K562 (cell line): ENCODE data around the gene SAP25. TPM values are rescaled to one million over a fixed set of nuclear protein-coding genes. Genes with fewer than 3 reads are reported as not detected.

Experiments
- BCL6 ChIP-seq: fragments of 250-450 bp; sonication (Bioruptor Pico); IDR thresholded peaks from 2 replicates; pipeline ENCODE4 v1.4.0; 2020
- HSF4 ChIP-seq: fragments of 250-450 bp; sonication (Bioruptor Pico); IDR thresholded peaks from 2 replicates; pipeline ENCODE4 v2.1.2; 2022; ENCODE audit warnings: mild to moderate bottlenecking, moderate library complexity, borderline replicate concordance
- MEF2A ChIP-seq: IDR thresholded peaks from 2 replicates; pipeline ENCODE4 v1.6.1; 2011; ENCODE audit warnings: low read depth, mild to moderate bottlenecking, low read length, moderate library complexity; ENCODE audit not compliant: control insufficient read depth
- PTTG1 ChIP-seq: fragments of 450-650 bp; IDR thresholded peaks from 2 replicates; pipeline ENCODE4 v1.6.1; 2016; ENCODE audit warnings: low read depth, mild to moderate bottlenecking, missing genetic modification characterization, missing compliant biosample characterization
- RAD51 ChIP-seq: fragments of 450-650 bp; IDR thresholded peaks from 2 replicates; pipeline ENCODE4 v1.7.1; 2016; ENCODE audit warnings: low read depth, mild to moderate bottlenecking, borderline replicate concordance
- RBM22 ChIP-seq: fragments of 200-400 bp; formaldehyde crosslinking; IDR thresholded peaks from 2 replicates; pipeline ENCODE4 v1.6.1; 2018; ENCODE audit warnings: low read length, low read depth; ENCODE audit not compliant: poor library complexity, severe bottlenecking
- RBM39 ChIP-seq: fragments of 200-400 bp; formaldehyde crosslinking; optimal IDR thresholded peaks from 2 replicates; pipeline ENCODE3; 2018; ENCODE audit warnings: low read depth, low read length
- SRSF1 ChIP-seq: fragments of 200-400 bp; formaldehyde crosslinking; IDR thresholded peaks from 2 replicates; pipeline ENCODE4 v1.6.1; 2017; ENCODE audit warnings: mild to moderate bottlenecking, low read depth, low read length, moderate library complexity
- XRCC4 ChIP-seq: IDR thresholded peaks from one replicate; pipeline ENCODE4 v1.6.1; 2011; ENCODE audit not compliant: insufficient read depth, insufficient read length; ENCODE audit errors: extremely low read depth
- ZBTB11 ChIP-seq, 3 experiments: fragments of 200-800 bp in 1 of 3; fragments of 250-450 bp in 1 of 3; fragments of 450-650 bp in 1 of 3; sonication (Bioruptor Pico) in 1 of 3; sonication (Bioruptor generic) in 1 of 3; formaldehyde crosslinking in 1 of 3; IDR thresholded peaks; 2 replicates each; pipeline versions ENCODE4 v1.6.1 to v1.8.0; 2016 to 2022; ENCODE audit warnings: mild to moderate bottlenecking in 2 of 3, missing genetic modification characterization in 2 of 3, missing compliant biosample characterization in 1 of 3, moderate library complexity in 1 of 3
- ZC3H11A ChIP-seq: IDR thresholded peaks from 2 replicates; pipeline ENCODE4 v1.6.1; 2012; ENCODE audit warnings: low read depth, low read length, improper control_type of control experiment
- ZC3H4 ChIP-seq: sonication (generic); formaldehyde crosslinking; IDR thresholded peaks from 2 replicates; pipeline ENCODE4 v1.9.0; 2021; ENCODE audit warnings: missing genetic modification reagents, borderline replicate concordance
- ZFX ChIP-seq: sonication (generic); formaldehyde crosslinking; IDR thresholded peaks from 2 replicates; pipeline ENCODE4 v1.8.0; 2022; ENCODE audit warnings: mild to moderate bottlenecking, missing genetic modification reagents, moderate library complexity
- ZNF232 ChIP-seq: sonication (generic); formaldehyde crosslinking; IDR thresholded peaks from 2 replicates; pipeline ENCODE4 v1.8.0; 2022; ENCODE audit warnings: mild to moderate bottlenecking, missing genetic modification reagents
- ZNF277 ChIP-seq: fragments of 250-450 bp; sonication (Bioruptor Pico); IDR thresholded peaks from 2 replicates; pipeline ENCODE4 v1.8.0; 2022; ENCODE audit warnings: inconsistent platforms, mild to moderate bottlenecking, moderate library complexity, borderline replicate concordance
- ZNF512 ChIP-seq: IDR thresholded peaks from 2 replicates; pipeline ENCODE4 v1.6.1; 2016; ENCODE audit warnings: missing genetic modification characterization, missing compliant biosample characterization
- polyA plus RNA-seq, 8 experiments: library from polyadenylated mRNA; depleted of rRNA in 4 of 8; stranded (reverse) in 5 of 8; unstranded in 3 of 8; fragments of >200 nt; fragmentation: Nextera tagmentation in 2 of 8; fragmentation: Illumina TruSeq in 1 of 8; extraction: Ambion mirVana in 2 of 8; extraction: Trizol in 1 of 8; gene quantifications; 2 replicates each; pipeline versions ENCODE4 v1.2.1 to v1.2.3, GENCODE V29; 2011 to 2014; ENCODE audit warnings: inconsistent platforms in 1 of 8, missing spikeins in 1 of 8
- total RNA-seq, 7 experiments: library from RNA; depleted of rRNA in 6 of 7; stranded (reverse); fragments of >200 nt in 6 of 7; fragmentation: Illumina TruSeq in 2 of 7; extraction: Trizol in 2 of 7; gene quantifications; 2 replicates each; pipeline versions ENCODE4 v1.2.1 to v1.2.3, GENCODE V29; 2011 to 2021; ENCODE audit warnings: low replicate concordance in 1 of 7

Gene SAP25
- total and polyA plus RNA-seq, 9 of the 15 experiments (the other 6 are each of a cell fraction or from before 2014, with no cell fraction given) = 0.13 to 5.3 (median 0.78) TPM; not detected in 1

- TF ChIP-seq HSF4 (CRISPR knock-in tag) (no peak), PTTG1 (tag) (no peak), ZC3H4 (no peak), ZC3H11A (no peak), MEF2A (no peak), ZBTB11 (CRISPR knock-in tag; IDR thresholded peaks at IDR 0.05) (0 out of 6 replicates have a peak, but pooled peaks of 1 of the 3 experiments have one; percentile 25), ZNF277 (CRISPR knock-in tag) (no peak), ZFX (CRISPR knock-in tag) (peak; percentile 44), RBM39 (no peak), ZNF232 (no peak; the same call in 1 of the 2 replicates), ZNF512 (tag) (no peak), XRCC4 (no peak), BCL6 (CRISPR knock-in tag) (no peak), SRSF1 (no peak; the same call in 1 of the 2 replicates), RBM22 (no peak), RAD51 (no peak)
Measured at GRCh38 chr7:100604028-100604975, 30.6 kb upstream of the SAP25 start (continued).
